GM12801 (cell line): ENCODE measurements around the gene SMAD4.

Experiments used
- TF ChIP-seq, protein P1 (sequence below): IDR thresholded peaks from one replicate; pipeline ENCODE4 v1.5.1; 2011; ENCODE audit warnings: control low read depth; ENCODE audit not compliant: insufficient read length; ENCODE audit errors: extremely low read depth

SMAD4 gene

DNA sequence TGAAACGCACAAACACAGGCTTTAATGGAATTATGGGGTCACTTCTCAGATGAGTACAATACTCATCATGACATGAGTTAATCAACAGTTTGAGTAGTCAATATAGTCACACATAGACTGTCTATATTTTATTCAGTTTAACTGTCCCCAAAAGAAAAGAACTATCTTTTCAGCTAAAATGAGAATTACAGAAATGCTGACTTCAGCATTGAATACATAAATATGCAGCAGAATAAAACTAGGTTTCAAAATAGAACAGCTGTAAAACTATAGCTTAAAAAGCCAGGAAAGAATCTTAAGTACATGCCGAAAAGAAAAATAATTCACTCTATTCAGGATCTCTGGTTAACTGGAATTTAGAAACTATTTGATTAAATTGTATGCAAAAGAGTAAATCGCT, 30.0 kb downstream of the SMAD4 start:
- TF ChIP-seq, protein P1, sequence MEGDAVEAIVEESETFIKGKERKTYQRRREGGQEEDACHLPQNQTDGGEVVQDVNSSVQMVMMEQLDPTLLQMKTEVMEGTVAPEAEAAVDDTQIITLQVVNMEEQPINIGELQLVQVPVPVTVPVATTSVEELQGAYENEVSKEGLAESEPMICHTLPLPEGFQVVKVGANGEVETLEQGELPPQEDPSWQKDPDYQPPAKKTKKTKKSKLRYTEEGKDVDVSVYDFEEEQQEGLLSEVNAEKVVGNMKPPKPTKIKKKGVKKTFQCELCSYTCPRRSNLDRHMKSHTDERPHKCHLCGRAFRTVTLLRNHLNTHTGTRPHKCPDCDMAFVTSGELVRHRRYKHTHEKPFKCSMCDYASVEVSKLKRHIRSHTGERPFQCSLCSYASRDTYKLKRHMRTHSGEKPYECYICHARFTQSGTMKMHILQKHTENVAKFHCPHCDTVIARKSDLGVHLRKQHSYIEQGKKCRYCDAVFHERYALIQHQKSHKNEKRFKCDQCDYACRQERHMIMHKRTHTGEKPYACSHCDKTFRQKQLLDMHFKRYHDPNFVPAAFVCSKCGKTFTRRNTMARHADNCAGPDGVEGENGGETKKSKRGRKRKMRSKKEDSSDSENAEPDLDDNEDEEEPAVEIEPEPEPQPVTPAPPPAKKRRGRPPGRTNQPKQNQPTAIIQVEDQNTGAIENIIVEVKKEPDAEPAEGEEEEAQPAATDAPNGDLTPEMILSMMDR = no peak

DNA sequence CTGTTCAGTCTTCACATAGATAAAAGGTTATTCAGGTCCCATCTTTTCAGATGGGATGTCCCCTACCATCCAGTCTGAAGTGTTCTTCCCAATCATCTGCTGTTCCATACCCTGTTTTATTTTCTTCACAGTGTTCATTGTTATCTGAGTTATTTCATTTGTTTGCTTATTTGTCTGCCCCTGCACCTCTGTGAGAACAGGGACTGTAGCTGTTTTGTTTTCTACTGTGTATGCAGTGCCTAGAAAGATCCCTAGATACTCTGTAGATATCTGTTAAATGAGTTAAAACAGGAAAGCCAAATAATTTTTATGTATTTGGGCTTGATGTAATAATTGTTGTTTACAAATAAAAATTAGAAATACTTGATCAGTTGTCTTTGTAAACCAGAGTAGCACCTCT, 34.2 kb downstream of the SMAD4 start:
- TF ChIP-seq, protein P1 = no peak

DNA sequence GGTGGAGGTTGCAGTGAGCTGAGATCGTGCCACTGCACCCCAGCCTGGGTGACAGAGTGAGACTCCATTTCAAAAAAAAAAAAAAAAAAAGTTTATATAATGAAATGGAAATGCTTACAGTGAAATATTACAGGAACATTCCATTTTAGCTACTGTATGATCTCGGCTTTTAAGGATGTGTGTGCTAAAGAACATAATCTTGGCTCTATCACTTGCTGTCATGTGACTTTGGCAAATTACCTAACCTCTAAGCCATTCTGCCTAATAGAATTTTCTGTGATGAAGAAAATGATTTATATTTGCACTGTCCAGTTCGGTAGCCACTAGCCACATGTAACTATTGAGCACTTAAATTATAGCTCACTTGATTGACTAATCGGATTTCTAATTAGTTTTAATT, 36.3 kb downstream of the SMAD4 start:
- TF ChIP-seq, protein P1 = no peak

DNA sequence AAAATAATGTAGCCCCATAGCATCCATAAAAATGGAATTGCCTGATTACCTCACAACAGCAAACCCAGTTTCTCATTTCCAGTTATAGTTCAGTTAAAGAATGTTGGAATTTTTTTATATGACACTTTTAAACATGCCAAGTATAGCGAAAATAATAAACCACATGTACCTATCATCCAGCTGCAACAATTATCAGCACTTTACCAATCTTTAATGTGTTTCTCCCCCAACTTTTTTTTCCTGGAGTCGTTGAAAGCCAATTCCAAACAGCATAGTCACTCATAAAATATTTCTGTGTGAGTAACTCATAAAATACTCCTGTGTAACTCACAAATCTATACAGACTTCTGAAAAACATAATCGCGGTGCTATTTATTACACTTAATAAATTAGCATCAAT, 38.1 kb downstream of the SMAD4 start:
- TF ChIP-seq, protein P1 = no peak

DNA sequence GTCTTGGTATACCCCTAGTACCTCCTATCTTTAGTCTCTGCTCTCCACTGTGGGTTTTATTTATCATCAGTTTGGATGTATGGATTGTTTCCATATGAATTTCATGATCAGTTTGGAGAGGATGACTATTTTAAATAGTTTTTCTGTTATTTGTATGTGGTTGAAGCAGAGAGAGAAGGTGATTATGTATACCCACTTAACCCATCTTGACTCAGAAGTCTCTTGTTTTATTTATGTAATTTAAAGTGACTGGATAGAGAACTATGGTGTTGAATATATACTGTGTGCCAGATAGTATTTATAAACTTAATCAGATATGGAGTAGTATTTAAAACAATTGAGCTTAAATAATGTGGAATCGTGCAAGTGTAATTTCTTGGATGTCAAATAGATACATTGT, 39.9 kb downstream of the SMAD4 start:
- TF ChIP-seq, protein P1 = no peak

DNA sequence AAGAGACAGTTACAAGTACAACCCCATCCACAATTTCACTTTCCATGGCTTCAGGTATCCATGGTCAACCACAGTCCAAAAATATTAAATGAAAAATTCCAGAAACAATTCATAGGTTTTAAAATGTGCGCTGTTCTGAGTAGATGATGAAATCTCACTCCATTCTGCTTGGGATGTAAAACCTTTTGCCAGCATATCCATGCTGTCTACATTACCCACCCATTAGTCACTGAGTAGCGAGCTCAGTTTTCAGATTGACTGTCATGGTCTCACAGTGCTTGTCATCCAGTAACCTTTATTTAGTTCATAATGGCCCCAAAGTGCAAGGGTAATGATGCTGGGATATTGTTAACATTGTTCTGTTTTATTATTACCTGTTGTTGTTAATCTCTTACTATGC, 40.5 kb downstream of the SMAD4 start:
- TF ChIP-seq, protein P1 = no peak

DNA sequence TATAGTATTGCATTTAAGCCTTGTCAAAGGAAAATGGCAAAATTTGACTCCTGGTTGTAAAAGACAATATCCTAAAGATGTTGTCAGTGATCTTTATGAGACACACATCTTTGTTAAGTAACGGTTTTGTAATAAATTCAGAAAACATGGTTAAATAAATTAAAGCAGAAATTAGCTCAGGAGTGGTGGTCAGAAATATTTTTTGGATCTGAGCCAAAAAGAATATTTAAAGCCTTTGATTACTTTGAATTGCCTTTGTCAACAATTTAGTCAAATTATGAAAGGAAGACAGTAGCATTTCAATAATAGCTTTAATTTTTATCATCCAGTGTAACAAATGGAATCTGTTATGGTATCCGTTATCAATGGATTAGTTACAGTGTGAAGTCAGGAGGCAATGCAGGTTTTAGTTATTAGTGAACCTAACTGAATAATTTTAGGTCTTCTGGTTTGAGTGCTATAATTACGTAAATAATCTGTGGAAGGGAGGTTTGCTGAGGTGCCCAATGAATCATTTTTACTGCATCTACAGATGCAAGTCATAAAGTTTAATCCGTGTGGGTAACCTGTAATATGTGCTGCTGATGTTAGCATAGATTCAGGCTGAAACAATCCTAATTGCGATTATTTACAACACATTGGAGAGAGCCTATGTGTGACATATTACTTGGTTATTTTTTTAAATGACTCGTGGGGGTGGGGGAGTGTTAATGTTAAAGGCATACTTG, 42.7 kb downstream of the SMAD4 start:
- TF ChIP-seq, protein P1 = no peak
